Mesendoderm (in vitro differentiated cells): ENCODE data around the gene EPC1. TPM values are rescaled to one million over a fixed set of nuclear protein-coding genes. Genes with fewer than 3 reads are reported as not detected.
"Not testable (repeated sequence)": the region's sequence is repeated elsewhere in the genome, so short reads cannot be mapped to it uniquely, and the experiment has no call there.

ENCODE experiments used
- DNase-seq: peaks from one replicate; pipeline ENCODE4 v3.0.0; 2013
- H2AK5ac ChIP-seq: 2 replicates; pipeline ENCODE4 v1.6.1; 2013; ENCODE audit warnings: low read length, inconsistent platforms
- H2BK120ac ChIP-seq: 2 replicates; pipeline ENCODE4 v1.6.1; 2013; ENCODE audit warnings: low read depth, mild to moderate bottlenecking, low read length, moderate library complexity, mixed read lengths
- H2BK15ac ChIP-seq: replicated peaks from 2 replicates; pipeline ENCODE4 v1.6.1; 2013; ENCODE audit warnings: low read depth, mild to moderate bottlenecking, moderate library complexity
- H2BK5ac ChIP-seq: 2 replicates; pipeline ENCODE4 v1.6.1; 2013; ENCODE audit warnings: low read length, inconsistent platforms
- H3K18ac ChIP-seq: 2 replicates; pipeline ENCODE4 v1.6.1; 2013; ENCODE audit warnings: mild to moderate bottlenecking, low read length, mixed read lengths
- H3K23ac ChIP-seq: one replicate; pipeline ENCODE4 v1.6.1; 2013; ENCODE audit warnings: low read length
- H3K27ac ChIP-seq: 2 replicates; pipeline ENCODE4 v1.5.1; 2013; ENCODE audit warnings: low read depth, mild to moderate bottlenecking, inconsistent platforms, low read length, moderate library complexity
- H3K27me3 ChIP-seq: 2 replicates; pipeline ENCODE4 v1.6.1; 2013; ENCODE audit warnings: low read length, control low read depth, mild to moderate bottlenecking, inconsistent platforms; ENCODE audit not compliant: insufficient read depth, poor library complexity
- H3K36me3 ChIP-seq: 2 replicates; pipeline ENCODE4 v1.6.1; 2013; ENCODE audit warnings: low read length, inconsistent platforms; ENCODE audit not compliant: control insufficient read depth, insufficient read depth
- H3K4ac ChIP-seq: one replicate; pipeline ENCODE4 v1.6.1; 2013; ENCODE audit warnings: low read depth, mild to moderate bottlenecking, low read length, moderate library complexity
- H3K4me1 ChIP-seq: 2 replicates; pipeline ENCODE4 v1.6.1; 2013; ENCODE audit warnings: low read depth, low read length, inconsistent platforms; ENCODE audit not compliant: control insufficient read depth
- H3K4me2 ChIP-seq: 2 replicates; pipeline ENCODE4 v1.6.1; 2013; ENCODE audit warnings: low read length
- H3K4me3 ChIP-seq: 2 replicates; pipeline ENCODE4 v1.5.1; 2013; ENCODE audit warnings: mild to moderate bottlenecking, low read length
- H3K56ac ChIP-seq: one replicate; pipeline ENCODE4 v1.6.1; 2013; ENCODE audit warnings: low read length
- H3K79me1 ChIP-seq: 2 replicates; pipeline ENCODE4 v1.6.1; 2013; ENCODE audit warnings: low read length, inconsistent platforms
- H3K79me2 ChIP-seq: 2 replicates; pipeline ENCODE4 v1.6.1; 2013; ENCODE audit warnings: mild to moderate bottlenecking, low read length; ENCODE audit not compliant: control insufficient read depth, insufficient read depth
- H3K9ac ChIP-seq: 2 replicates; pipeline ENCODE4 v1.6.1; 2013; ENCODE audit warnings: low read length, inconsistent platforms
- H4K5ac ChIP-seq: one replicate; pipeline ENCODE4 v1.6.1; 2013; ENCODE audit warnings: low read length
- H4K8ac ChIP-seq: one replicate; pipeline ENCODE4 v1.6.1; 2013; ENCODE audit warnings: low read depth, mild to moderate bottlenecking, control low read depth, low read length, moderate library complexity
- WGBS: extraction: QIAGEN DNeasy Blood & Tissue Kit; methylation state at CpG from one replicate; pipeline ENCODE4 v1.1.7; 2013; ENCODE audit warnings: low lambda C conversion rate, missing lambda C conversion rate; ENCODE audit not compliant: insufficient coverage; ENCODE audit errors: extremely low coverage; 5-methylcytosine and 5-hydroxymethylcytosine counted together
- polyA plus RNA-seq, 2 experiments: library from polyadenylated mRNA; stranded (reverse); fragments of 200-250 nt; gene quantifications; one replicate each; pipeline ENCODE4 v1.2.3, GENCODE V29; 2013

EPC1 gene, protein sequence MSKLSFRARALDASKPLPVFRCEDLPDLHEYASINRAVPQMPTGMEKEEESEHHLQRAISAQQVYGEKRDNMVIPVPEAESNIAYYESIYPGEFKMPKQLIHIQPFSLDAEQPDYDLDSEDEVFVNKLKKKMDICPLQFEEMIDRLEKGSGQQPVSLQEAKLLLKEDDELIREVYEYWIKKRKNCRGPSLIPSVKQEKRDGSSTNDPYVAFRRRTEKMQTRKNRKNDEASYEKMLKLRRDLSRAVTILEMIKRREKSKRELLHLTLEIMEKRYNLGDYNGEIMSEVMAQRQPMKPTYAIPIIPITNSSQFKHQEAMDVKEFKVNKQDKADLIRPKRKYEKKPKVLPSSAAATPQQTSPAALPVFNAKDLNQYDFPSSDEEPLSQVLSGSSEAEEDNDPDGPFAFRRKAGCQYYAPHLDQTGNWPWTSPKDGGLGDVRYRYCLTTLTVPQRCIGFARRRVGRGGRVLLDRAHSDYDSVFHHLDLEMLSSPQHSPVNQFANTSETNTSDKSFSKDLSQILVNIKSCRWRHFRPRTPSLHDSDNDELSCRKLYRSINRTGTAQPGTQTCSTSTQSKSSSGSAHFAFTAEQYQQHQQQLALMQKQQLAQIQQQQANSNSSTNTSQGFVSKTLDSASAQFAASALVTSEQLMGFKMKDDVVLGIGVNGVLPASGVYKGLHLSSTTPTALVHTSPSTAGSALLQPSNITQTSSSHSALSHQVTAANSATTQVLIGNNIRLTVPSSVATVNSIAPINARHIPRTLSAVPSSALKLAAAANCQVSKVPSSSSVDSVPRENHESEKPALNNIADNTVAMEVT
- polyA plus RNA-seq (2013, experiment 1 of 2): 24.6 TPM
- 23.4 TPM for polyA plus RNA-seq (2013, experiment 2 of 2)

DNA sequence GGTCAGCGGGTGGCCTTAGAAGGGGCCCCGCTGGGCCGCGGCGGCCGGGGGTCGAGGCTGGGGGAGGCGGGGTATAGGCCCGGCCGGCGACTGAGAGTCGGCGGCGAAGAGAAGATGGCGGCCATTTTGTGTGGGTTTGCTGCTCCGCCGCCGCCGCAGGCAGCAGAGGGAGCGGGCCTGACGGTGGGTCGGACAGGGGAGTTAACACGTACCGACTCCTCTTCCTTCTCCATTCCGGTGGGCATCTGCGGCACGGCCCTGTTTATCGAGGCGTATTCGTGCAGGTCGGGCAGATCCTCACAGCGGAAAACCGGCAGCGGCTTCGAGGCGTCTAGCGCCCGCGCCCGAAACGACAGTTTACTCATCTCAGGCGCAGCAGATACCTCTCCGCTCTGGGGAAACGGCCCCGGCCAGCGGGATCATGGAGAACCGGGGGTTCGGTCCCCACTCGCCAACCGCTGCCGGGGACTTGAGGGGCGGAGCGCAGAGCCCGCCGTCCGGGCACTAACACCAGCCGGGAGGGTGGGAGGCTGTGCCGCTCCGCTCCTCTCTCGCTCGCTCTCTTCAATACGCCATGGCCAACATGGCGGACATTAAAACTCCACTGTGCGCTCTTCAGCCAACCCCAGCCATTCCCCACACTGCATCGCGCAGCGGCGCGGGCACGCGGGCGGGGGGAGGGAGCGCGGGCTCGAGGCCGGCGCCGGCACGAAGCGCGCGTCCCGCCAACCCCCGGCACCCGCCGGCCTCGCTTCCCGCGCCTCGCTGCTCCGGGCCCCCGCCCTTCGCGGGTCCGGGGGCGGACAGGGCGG is at the start of gene EPC1:
Gene EPC1, minus strand, starts transcription at position 608 of the 812 bp plus-strand sequence. Its CDS starts 243 bp downstream, at position 365.
- Histone ChIP-seq H3K79me1 (no peaks in the 10 kb centered on the region), H3K18ac (peak within 1 kb of the TSS; percentile 97), H3K4me3 (peak within 1 kb of the TSS; percentile 70), H3K23ac (peak within 1 kb of the TSS; percentile 48), H3K4me2 (peak within 1 kb of the TSS; percentile 43), H2BK15ac (no peak within 1 kb of the TSS), H3K79me2 (peaks cover 33% of the 10 kb centered on the region), H3K27me3 (no peaks in the 10 kb centered on the region), H3K27ac (peak within 1 kb of the TSS; percentile 97), H3K36me3 (no peaks in the 10 kb centered on the region), H3K4me1 (peaks cover 2% of the 10 kb centered on the region), H4K8ac (peak within 1 kb of the TSS; percentile 100), H3K4ac (peak within 1 kb of the TSS; percentile 100), H4K5ac (peak within 1 kb of the TSS; percentile 48), H2BK120ac (peak within 1 kb of the TSS; percentile 39), H3K56ac (peak within 1 kb of the TSS; percentile 98), H2AK5ac (no peak within 1 kb of the TSS), H2BK5ac (peak within 1 kb of the TSS; percentile 91), H3K9ac (peak within 1 kb of the TSS; percentile 95)
- no CpG with 5 or more reads among the region's 97 CpGs for WGBS
- peak; percentile 92 for DNase-seq

DNA sequence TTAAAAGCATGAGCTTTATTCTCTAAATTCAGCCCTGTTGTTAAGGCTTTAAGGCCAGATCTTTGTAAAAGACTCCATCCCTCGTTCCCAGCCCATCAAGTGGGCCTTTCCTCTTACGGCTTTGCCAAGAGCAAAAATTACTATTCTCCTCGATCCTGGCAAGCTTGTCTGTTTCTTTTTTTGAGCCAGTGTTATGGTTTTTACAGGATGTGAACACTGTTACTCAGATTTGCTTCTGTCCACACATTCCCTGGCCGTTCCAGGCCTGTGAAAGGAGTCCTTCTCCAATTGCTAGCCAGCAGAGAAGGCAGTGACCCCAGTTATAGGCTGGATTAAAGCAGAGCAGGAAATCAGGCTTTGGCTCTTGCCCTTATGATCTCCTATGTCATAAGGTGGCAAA is 47.0 kb upstream of the EPC1 start:
- Histone ChIP-seq H3K79me2 (no peaks in the 10 kb centered on the region), H3K4me3 (no peak overlapping the region), H4K8ac (no peak overlapping the region), H3K4me1 (no peaks in the 10 kb centered on the region), H3K56ac (no peak overlapping the region), H3K36me3 (no peaks in the 10 kb centered on the region), H2BK120ac (no peak overlapping the region), H3K79me1 (no peaks in the 10 kb centered on the region), H2BK5ac (no peak overlapping the region), H2BK15ac (no peak overlapping the region), H3K4ac (no peak overlapping the region), H4K5ac (no peak overlapping the region), H3K23ac (no peak overlapping the region), H3K4me2 (no peak overlapping the region), H3K9ac (no peak overlapping the region), H3K18ac (no peak overlapping the region), H3K27ac (no peak overlapping the region), H2AK5ac (no peak overlapping the region), H3K27me3 (no peaks in the 10 kb centered on the region)
- no peak for DNase-seq
- WGBS: no CpG with 5 or more reads among the region's 4 CpGs

DNA sequence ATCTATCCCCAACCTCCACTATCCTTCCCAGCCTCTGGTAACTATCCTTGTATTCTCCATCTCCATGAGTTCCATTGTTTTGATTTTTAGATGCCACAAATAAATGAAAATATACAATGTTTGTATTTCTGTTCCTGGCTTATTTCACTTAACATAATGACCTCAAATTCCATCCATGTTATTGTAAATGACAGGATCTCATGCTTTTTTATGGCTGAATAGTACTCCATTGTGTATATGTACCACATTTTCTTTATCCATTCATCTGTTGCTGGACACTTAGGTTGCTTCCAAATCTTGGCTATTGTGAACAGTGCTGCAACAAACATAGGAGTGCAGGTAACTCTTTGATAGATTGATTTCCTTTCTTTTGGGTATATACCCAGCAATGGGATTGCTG is 45.3 kb upstream of the EPC1 start:
- not testable (repeated sequence) for H3K23ac ChIP-seq, H4K5ac ChIP-seq, H2AK5ac ChIP-seq, H3K79me1 ChIP-seq, H4K8ac ChIP-seq, H3K9ac ChIP-seq, H3K56ac ChIP-seq, H3K4me3 ChIP-seq, H3K27me3 ChIP-seq, H3K4me1 ChIP-seq, H2BK15ac ChIP-seq, H3K36me3 ChIP-seq, H3K4ac ChIP-seq, H2BK5ac ChIP-seq, DNase-seq, H3K18ac ChIP-seq, H3K79me2 ChIP-seq, H3K4me2 ChIP-seq, H2BK120ac ChIP-seq, H3K27ac ChIP-seq

DNA sequence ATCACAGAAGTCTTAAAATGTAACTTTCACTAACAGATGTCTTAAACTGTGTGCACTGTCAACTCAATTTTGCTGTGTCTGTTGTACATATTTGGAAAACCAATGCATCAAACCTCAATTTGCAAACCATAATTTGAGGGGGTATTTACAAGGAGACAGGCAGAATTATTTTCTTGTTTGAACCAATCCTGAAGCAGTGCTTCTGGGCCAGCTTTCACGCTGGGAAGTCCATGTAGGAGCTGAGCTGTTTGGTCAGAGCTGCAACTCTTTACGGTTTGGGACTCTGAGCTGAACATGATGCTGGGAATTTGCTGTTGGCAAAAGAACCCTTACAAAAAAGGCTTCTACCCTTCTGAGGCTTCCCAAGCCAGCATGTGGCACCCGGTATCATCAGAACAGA is 43.2 kb upstream of the EPC1 start:
- H3K18ac ChIP-seq: no peak overlapping the region
- H4K5ac ChIP-seq: no peak overlapping the region
- no peak overlapping the region for H2AK5ac ChIP-seq
- no peaks in the 10 kb centered on the region for H3K27me3 ChIP-seq
- WGBS: no CpG with 5 or more reads among the region's 3 CpGs
- H3K9ac ChIP-seq: no peak overlapping the region
- H3K36me3 ChIP-seq: no peaks in the 10 kb centered on the region
- H3K56ac ChIP-seq: no peak overlapping the region
- H3K4me2 ChIP-seq: no peak overlapping the region
- H2BK15ac ChIP-seq: no peak overlapping the region
- H3K4ac ChIP-seq: no peak overlapping the region
- H3K4me1 ChIP-seq: no peaks in the 10 kb centered on the region
- DNase-seq: no peak
- no peak overlapping the region for H4K8ac ChIP-seq
- no peaks in the 10 kb centered on the region for H3K79me1 ChIP-seq
- no peak overlapping the region for H2BK5ac ChIP-seq
- H3K23ac ChIP-seq: no peak overlapping the region
- H2BK120ac ChIP-seq: no peak overlapping the region
- no peak overlapping the region for H3K27ac ChIP-seq
- H3K4me3 ChIP-seq: no peak overlapping the region
- no peaks in the 10 kb centered on the region for H3K79me2 ChIP-seq

DNA sequence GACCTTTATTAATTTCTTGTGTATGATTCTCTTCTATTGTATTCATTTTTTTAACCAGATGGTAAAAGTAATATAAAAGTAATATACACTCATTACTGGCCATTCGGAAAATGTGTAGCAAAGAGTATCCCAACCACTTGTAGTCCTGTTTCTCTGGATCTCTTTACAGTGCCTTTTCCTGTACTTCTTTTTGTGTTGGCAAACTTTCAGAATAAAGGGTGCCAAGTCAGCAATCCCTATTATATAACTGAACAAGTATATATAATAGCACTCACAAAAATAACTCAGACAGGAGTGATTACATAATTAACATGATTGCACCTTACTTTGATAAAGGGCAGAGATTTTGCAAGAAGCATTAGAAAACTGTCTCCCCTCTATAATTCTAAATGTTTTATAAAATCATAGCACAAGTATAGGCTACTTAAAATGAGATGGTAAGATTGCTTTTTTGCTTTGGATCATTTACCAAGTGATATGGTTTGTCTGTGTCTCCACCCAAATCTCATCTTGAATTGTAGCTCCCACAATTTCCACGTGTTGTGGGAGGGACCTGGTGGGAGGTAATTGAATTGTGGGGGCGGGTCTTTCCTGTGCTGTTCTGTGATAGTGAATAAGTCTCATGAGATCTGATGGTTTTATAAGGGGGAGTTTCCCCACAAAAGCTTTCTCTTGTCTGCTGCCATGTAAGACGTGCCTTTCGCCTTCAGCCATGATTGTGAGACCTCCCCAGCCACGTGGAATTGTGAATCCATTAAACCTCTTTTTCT is 41.5 kb upstream of the EPC1 start:
- no CpG with 5 or more reads among the region's 6 CpGs for WGBS
- no peak overlapping the region for H2BK5ac ChIP-seq
- H3K56ac ChIP-seq: no peak overlapping the region
- DNase-seq: no peak
- no peak overlapping the region for H3K4me2 ChIP-seq
- H3K79me1 ChIP-seq: no peaks in the 10 kb centered on the region
- H3K27ac ChIP-seq: no peak overlapping the region
- H3K4me3 ChIP-seq: no peak overlapping the region
- H2BK120ac ChIP-seq: no peak overlapping the region
- H3K18ac ChIP-seq: no peak overlapping the region
- no peak overlapping the region for H3K4ac ChIP-seq
- H2BK15ac ChIP-seq: no peak overlapping the region
- no peak overlapping the region for H4K5ac ChIP-seq
- no peaks in the 10 kb centered on the region for H3K27me3 ChIP-seq
- H3K36me3 ChIP-seq: no peaks in the 10 kb centered on the region
- no peak overlapping the region for H3K9ac ChIP-seq
- H3K23ac ChIP-seq: no peak overlapping the region
- H4K8ac ChIP-seq: no peak overlapping the region
- no peaks in the 10 kb centered on the region for H3K4me1 ChIP-seq
- no peak overlapping the region for H2AK5ac ChIP-seq
- no peaks in the 10 kb centered on the region for H3K79me2 ChIP-seq
